GM23248 (cell line): ENCODE measurements around the gene EEF1AKMT2. TPM values are rescaled to one million over a fixed set of nuclear protein-coding genes. Genes with fewer than 3 reads are reported as not detected.
A peak's percentile ranks its signal among the peaks of the same experiment; 100 is the strongest.
"Not testable (repeated sequence)": the region's sequence is repeated elsewhere in the genome, so short reads cannot be mapped to it uniquely, and the experiment has no call there.

Experiments
- DNase-seq: peaks from one replicate; pipeline ENCODE4 v3.0.0-alpha.2; 2015
- H2AFZ ChIP-seq: fragments of 200-600 bp; sonication (generic); 2 replicates; pipeline ENCODE4 v1.6.1; 2016; ENCODE audit warnings: antibody characterized with exemption
- H3F3A ChIP-seq: fragments of 200-600 bp; sonication (generic); 2 replicates; pipeline ENCODE4 v1.6.1; 2016; ENCODE audit warnings: mild to moderate bottlenecking, antibody characterized with exemption, mixed run types; ENCODE audit not compliant: insufficient read depth
- H3K27ac ChIP-seq: fragments of 200-600 bp; sonication (generic); 2 replicates; pipeline ENCODE4 v1.5.1; 2016; ENCODE audit warnings: mild to moderate bottlenecking
- H3K27me3 ChIP-seq: fragments of 200-600 bp; sonication (generic); replicated peaks from 2 replicates; pipeline ENCODE4 v1.6.1; 2016; ENCODE audit warnings: mild to moderate bottlenecking; ENCODE audit not compliant: insufficient read depth
- H3K36me3 ChIP-seq: fragments of 200-600 bp; sonication (generic); 2 replicates; pipeline ENCODE4 v1.6.1; 2016; ENCODE audit warnings: low read depth, mild to moderate bottlenecking
- H3K4me1 ChIP-seq: fragments of 200-600 bp; sonication (generic); 2 replicates; pipeline ENCODE4 v1.6.1; 2016; ENCODE audit warnings: mild to moderate bottlenecking; ENCODE audit not compliant: insufficient read depth
- H3K4me2 ChIP-seq: fragments of 200-600 bp; sonication (generic); one replicate; pipeline ENCODE4 v1.6.1; 2016; ENCODE audit warnings: mild to moderate bottlenecking; ENCODE audit not compliant: unreplicated experiment
- H3K4me3 ChIP-seq: fragments of 200-600 bp; sonication (generic); 2 replicates; pipeline ENCODE4 v1.5.1; 2016; ENCODE audit warnings: mild to moderate bottlenecking
- H3K79me2 ChIP-seq: fragments of 200-600 bp; sonication (generic); 2 replicates; pipeline ENCODE4 v1.6.1; 2016; ENCODE audit warnings: mild to moderate bottlenecking; ENCODE audit not compliant: insufficient read depth
- H3K9ac ChIP-seq: fragments of 200-600 bp; sonication (generic); 2 replicates; pipeline ENCODE4 v1.6.1; 2016; ENCODE audit warnings: mild to moderate bottlenecking
- H3K9me2 ChIP-seq: fragments of 200-600 bp; sonication (generic); 2 replicates; pipeline ENCODE4 v1.6.1; 2016; ENCODE audit warnings: mixed run types, mild to moderate bottlenecking, moderate library complexity; ENCODE audit not compliant: insufficient read depth
- H3K9me3 ChIP-seq: fragments of 200-600 bp; sonication (generic); one replicate; pipeline ENCODE4 v1.6.1; 2017; ENCODE audit warnings: low read depth
- H4K20me1 ChIP-seq: fragments of 200-600 bp; sonication (generic); 2 replicates; pipeline ENCODE4 v1.6.0; 2016; ENCODE audit not compliant: insufficient read depth
- EZH2 ChIP-seq: fragments of 200-600 bp; sonication (generic); IDR thresholded peaks from 2 replicates; pipeline ENCODE4 v1.6.1; 2018; ENCODE audit warnings: antibody characterized with exemption, mild to moderate bottlenecking; ENCODE audit not compliant: insufficient read depth, poor library complexity, severe bottlenecking
- EZH2phosphoT487 ChIP-seq: fragments of 200-600 bp; sonication (generic); IDR thresholded peaks from 2 replicates; pipeline ENCODE4 v1.6.1; 2018; ENCODE audit warnings: antibody characterized with exemption, moderate library complexity, mild to moderate bottlenecking, low read depth; ENCODE audit not compliant: insufficient read depth
- WGBS, 2 experiments: methylation state at CpG; one replicate each; pipeline ENCODE4 v1.1.6; 2015 to 2017; ENCODE audit warnings: low lambda C conversion rate in 2 of 2, low coverage in 1 of 2; ENCODE audit errors: missing lambda C conversion rate in 2 of 2; 5-methylcytosine and 5-hydroxymethylcytosine counted together
- in situ Hi-C: fragments of 300-500 bp; cut with MboI; formaldehyde crosslinking; loops from 2 replicates; pipeline ENCODE4 v1.15.0; 2020
- polyA plus RNA-seq: library from polyadenylated mRNA; unstranded; fragments of >200 nt; fragmentation: Nextera tagmentation; extraction: Ambion mirVana; gene quantifications from 2 replicates; pipeline ENCODE4 v1.2.1, GENCODE V29; 2016
- total RNA-seq: library from RNA; depleted of rRNA; stranded (reverse); fragments of >200 nt; shearing (Covaris generic); gene quantifications from 2 replicates; pipeline ENCODE4 v1.2.3, GENCODE V29; 2014

The EEF1AKMT2 gene
- total and polyA plus RNA-seq, 2 experiments from 2014 or later: 24.0 to 27.4 TPM

DNA sequence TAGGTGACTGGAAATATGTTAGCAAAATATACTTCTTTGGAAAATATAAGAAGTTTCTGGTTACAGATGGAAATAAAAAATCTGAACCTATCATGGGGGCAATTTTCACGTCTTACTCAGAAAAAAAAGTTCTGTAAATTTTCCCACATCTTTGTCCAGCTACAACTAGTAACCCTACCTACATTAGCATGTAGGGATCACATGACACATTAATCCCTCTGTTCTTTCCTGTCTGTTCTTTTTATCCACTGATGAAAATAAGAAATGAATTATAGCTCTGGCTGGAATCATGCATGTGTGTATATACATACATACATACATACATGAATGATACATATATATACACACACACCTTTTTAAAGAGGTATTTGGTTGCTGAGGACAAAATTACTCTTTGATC, 43.9 kb downstream of the EEF1AKMT2 start:
- Histone ChIP-seq H3K9me2 (no peaks in the 10 kb centered on the region), H3K9me3 (no peaks in the 10 kb centered on the region), H3K4me1 (peaks cover 18% of the 10 kb centered on the region), H3K4me3 (no peak overlapping the region), H3K36me3 (peaks cover 12% of the 10 kb centered on the region; the same call in 1 of the 2 replicates), H3K27me3 (no peaks in the 10 kb centered on the region), H3F3A (peaks cover 27% of the 10 kb centered on the region), H2AFZ (no peak overlapping the region), H3K9ac (no peak overlapping the region), H3K27ac (no peak overlapping the region), H3K4me2 (no peak overlapping the region), H3K79me2 (no peaks in the 10 kb centered on the region), H4K20me1 (no peaks in the 10 kb centered on the region)
- DNase-seq: no peak
- 98 to 100% methylated on average over 1 of the region's 1 CpG for WGBS, 2 experiments
- in situ Hi-C loops: loop anchor here (10.0 kb wide), 1 partner anchor 213 kb away; no protein-coding TSS in a partner anchor
- TF ChIP-seq EZH2 (no peak), EZH2phosphoT487 (no peak)

DNA sequence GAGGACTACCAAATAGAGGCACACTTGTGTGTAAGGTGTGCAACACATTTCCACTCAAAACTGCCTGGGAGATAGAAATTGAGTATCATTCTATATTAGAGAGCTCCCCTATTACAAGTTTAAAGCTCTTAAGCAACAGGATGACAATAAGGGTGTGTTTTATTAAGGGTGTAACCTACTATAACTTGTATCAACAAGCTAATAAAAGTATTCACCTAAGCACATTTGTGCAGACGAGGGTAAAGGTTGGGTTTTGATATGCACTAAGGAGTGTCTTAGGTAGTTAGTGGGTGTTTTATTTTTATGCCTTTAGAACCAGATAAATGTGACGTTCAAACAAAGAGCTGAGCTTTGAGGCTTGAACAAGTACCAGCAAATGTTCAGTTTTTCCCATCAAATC, 44.7 kb downstream of the EEF1AKMT2 start:
- H3K9me2 ChIP-seq: no peaks in the 10 kb centered on the region
- peaks cover 35% of the 10 kb centered on the region for H3F3A ChIP-seq
- no peaks in the 10 kb centered on the region for H3K27me3 ChIP-seq
- no peaks in the 10 kb centered on the region for H4K20me1 ChIP-seq
- no peak overlapping the region for H3K4me3 ChIP-seq
- H3K4me1 ChIP-seq: peaks cover 24% of the 10 kb centered on the region
- WGBS, 2 experiments: 80 to 88% methylated on average over 2 of the region's 2 CpGs
- no peaks in the 10 kb centered on the region for H3K9me3 ChIP-seq
- H3K79me2 ChIP-seq: peaks cover 4% of the 10 kb centered on the region; the same call in 1 of the 2 replicates
- no peak for TF ChIP-seq EZH2
- no peak for TF ChIP-seq EZH2phosphoT487
- no peak overlapping the region for H3K27ac ChIP-seq
- H3K9ac ChIP-seq: no peak overlapping the region
- no peak for DNase-seq
- H2AFZ ChIP-seq: no peak overlapping the region
- in situ Hi-C loops: loop anchor here (10.0 kb wide), 1 partner anchor 212 kb away; no protein-coding TSS in a partner anchor
- peaks cover 12% of the 10 kb centered on the region; the same call in 1 of the 2 replicates for H3K36me3 ChIP-seq
- H3K4me2 ChIP-seq: no peak overlapping the region

DNA sequence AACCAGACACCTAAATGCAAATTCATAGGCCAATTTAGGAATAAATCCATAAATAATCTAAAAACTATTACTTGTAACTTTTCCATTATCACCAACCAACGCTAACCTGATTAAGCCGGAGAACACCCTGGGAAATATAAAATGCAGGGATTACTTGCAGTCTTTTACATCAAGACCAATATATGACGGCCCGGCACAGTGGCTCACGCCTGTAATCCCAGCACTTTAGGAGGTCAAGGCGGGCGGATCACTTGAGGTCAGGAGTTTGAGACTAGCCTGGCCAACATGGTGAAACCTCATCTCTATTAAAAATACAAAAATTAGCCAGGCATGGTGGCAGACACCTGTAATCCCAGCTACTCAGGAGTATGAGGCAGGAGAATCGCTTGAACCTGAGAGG, 45.2 kb downstream of the EEF1AKMT2 start:
- not testable (repeated sequence) for H3K4me3 ChIP-seq, H3K9me3 ChIP-seq, H3K4me2 ChIP-seq, H4K20me1 ChIP-seq, H3K79me2 ChIP-seq, H3K9me2 ChIP-seq, DNase-seq, H2AFZ ChIP-seq, H3K27me3 ChIP-seq
- in situ Hi-C loops: loop anchor here (10.0 kb wide), 1 partner anchor 212 kb away; no protein-coding TSS in a partner anchor
- peak overlapping the region; percentile 78; the same call in 1 of the 2 replicates for H3K9ac ChIP-seq
- WGBS, 2 experiments: 98% methylated on average over 8 of the region's 8 CpGs
- H3F3A ChIP-seq: peaks cover 38% of the 10 kb centered on the region
- H3K36me3 ChIP-seq: peaks cover 12% of the 10 kb centered on the region; the same call in 1 of the 2 replicates
- H3K4me1 ChIP-seq: peaks cover 25% of the 10 kb centered on the region
- peak overlapping the region; percentile 72; the same call in 1 of the 2 replicates for H3K27ac ChIP-seq

DNA sequence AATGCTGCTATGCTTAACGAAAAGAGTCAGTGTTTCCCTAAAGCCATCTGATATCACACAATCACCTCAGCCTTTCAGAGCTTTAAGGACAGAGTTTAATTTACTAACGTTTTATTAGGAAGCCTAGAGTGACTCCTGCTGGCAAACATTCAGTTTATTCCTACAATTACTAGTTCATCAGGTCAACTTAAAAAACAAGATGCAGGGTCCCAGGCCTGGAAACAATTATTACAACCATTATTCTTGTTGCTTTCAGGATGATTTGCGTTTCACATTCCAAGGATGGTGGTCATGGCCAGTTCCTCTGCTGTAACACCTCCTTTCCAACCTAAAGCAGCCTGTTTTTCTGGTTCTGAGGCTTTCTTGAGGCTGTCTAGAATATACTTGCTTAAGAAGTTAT, 46.0 kb downstream of the EEF1AKMT2 start:
- Histone ChIP-seq H3K27me3 (no peaks in the 10 kb centered on the region), H4K20me1 (no peaks in the 10 kb centered on the region), H3K9me3 (no peaks in the 10 kb centered on the region), H3K27ac (peak overlapping the region; percentile 72), H3K36me3 (peaks cover 12% of the 10 kb centered on the region; the same call in 1 of the 2 replicates), H3F3A (peaks cover 46% of the 10 kb centered on the region), H3K9me2 (no peaks in the 10 kb centered on the region), H3K4me2 (peak overlapping the region; percentile 46), H3K4me3 (no peak overlapping the region), H3K4me1 (peaks cover 32% of the 10 kb centered on the region), H3K9ac (peak overlapping the region; percentile 78), H2AFZ (no peak overlapping the region), H3K79me2 (peaks cover 11% of the 10 kb centered on the region; the same call in 1 of the 2 replicates)
- in situ Hi-C loops: loop anchor here (10.0 kb wide), 1 partner anchor 211 kb away; no protein-coding TSS in a partner anchor
- peak; percentile 66 for DNase-seq
- no peak for TF ChIP-seq EZH2
- TF ChIP-seq EZH2phosphoT487: no peak
- WGBS, 2 experiments: 17 to 18% methylated on average over 3 of the region's 3 CpGs
